ENCODE results near the gene RINT1.

RINT1 gene

DNA sequence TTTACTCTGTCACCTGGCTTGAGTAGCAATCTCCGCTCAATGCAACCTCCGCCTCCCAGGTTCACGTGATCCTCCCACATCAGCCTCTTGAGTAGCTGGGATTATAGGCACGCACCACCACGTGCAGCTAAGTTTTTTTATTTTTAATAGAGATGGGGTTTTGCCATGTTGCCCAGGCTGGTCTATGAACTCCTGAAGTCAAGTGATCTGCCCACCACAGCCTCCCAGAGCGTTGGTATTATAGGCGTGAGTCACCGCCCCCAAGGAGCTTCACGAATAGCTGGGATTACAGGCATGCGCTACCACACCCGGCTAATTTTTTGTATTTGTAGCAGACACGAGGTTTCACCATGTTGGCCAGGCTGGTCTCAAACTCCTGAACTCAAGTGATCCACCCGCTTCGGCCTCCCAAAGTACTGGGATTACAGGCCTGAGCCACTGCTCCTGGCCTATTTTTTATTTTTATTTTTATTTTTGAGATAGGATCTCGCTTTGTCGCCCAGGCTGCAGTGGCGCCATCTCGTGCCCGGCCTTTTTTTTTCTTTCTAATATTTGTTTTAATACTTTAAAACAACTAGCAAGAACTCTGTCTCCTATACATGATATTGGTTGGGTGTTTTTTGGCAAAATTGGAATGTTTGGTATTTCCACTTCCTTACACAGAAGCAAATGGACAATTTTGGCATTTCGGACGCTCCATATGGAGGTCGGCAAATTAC, 48.2 kb downstream of the RINT1 start:
- DNase-seq (ENCODE audit: extremely low read depth, insufficient read length), result no peak
- TF ChIP-seq, protein P1, sequence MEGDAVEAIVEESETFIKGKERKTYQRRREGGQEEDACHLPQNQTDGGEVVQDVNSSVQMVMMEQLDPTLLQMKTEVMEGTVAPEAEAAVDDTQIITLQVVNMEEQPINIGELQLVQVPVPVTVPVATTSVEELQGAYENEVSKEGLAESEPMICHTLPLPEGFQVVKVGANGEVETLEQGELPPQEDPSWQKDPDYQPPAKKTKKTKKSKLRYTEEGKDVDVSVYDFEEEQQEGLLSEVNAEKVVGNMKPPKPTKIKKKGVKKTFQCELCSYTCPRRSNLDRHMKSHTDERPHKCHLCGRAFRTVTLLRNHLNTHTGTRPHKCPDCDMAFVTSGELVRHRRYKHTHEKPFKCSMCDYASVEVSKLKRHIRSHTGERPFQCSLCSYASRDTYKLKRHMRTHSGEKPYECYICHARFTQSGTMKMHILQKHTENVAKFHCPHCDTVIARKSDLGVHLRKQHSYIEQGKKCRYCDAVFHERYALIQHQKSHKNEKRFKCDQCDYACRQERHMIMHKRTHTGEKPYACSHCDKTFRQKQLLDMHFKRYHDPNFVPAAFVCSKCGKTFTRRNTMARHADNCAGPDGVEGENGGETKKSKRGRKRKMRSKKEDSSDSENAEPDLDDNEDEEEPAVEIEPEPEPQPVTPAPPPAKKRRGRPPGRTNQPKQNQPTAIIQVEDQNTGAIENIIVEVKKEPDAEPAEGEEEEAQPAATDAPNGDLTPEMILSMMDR (IDR thresholded peaks at IDR 0.05; ENCODE audit: insufficient read depth, low read length, poor library complexity, severe bottlenecking), result no peak
- Histone ChIP-seq H3K36me3 (ENCODE audit: control insufficient read depth, insufficient read depth, low read length) (no peaks in the 10 kb centered on the region), H3K27me3 (replicated peaks; ENCODE audit: control insufficient read depth, insufficient read depth, low read length) (no peaks in the 10 kb centered on the region), H3K4me3 (replicated peaks; ENCODE audit: low read depth, low read length) (no peak overlapping the region)

DNA sequence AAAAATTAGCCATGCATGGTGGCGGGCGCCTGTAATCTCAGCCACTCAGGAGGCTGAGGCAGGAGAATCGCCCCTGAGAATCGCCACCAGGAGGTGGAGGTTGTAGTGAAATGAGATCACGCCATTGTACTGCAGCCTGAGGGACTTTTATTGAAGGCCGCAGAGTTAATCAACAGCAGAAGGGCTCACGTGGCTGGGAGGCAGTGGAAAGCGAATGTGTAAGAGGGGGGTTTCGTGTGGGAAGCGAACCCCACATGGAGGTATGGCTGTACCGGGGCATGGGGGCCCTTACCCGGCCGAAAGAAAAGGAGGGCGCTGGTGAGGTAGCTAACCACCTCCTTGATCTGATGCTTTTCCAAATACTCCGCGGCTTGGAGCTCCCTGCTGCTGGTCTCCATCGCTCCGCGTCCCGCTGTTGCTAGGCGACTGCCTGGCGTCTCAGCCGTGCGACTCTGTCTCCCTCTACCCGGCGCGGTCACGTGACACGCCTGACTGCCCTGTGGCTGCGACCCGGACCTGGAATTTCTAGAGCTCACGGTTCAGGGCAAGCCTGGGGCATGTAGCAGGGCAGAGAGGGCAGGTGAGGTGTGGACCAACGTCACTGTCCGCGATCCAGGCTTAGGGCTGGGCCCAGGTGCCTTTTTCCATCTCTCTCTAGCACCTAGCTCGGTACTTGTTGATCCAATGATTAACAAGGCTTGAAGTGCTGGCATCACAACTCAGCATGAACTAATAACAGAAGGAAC, 49.2 kb downstream of the RINT1 start, which contains the start of gene EFCAB10:
EFCAB10 (minus strand) TSS at position 428 of the 746 bp plus-strand sequence; CDS start at position 398, 30 bp downstream.
- DNase-seq (ENCODE audit: extremely low read depth, insufficient read length), result peak; percentile 65
- TF ChIP-seq, protein P1 (IDR thresholded peaks at IDR 0.05; ENCODE audit: insufficient read depth, low read length, poor library complexity, severe bottlenecking), result no peak
- Histone ChIP-seq H3K36me3 (ENCODE audit: control insufficient read depth, insufficient read depth, low read length) (no peaks in the 10 kb centered on the region), H3K27me3 (replicated peaks; ENCODE audit: control insufficient read depth, insufficient read depth, low read length) (no peaks in the 10 kb centered on the region), H3K4me3 (replicated peaks; ENCODE audit: low read depth, low read length) (peak within 1 kb of the TSS; percentile 52)

DNA sequence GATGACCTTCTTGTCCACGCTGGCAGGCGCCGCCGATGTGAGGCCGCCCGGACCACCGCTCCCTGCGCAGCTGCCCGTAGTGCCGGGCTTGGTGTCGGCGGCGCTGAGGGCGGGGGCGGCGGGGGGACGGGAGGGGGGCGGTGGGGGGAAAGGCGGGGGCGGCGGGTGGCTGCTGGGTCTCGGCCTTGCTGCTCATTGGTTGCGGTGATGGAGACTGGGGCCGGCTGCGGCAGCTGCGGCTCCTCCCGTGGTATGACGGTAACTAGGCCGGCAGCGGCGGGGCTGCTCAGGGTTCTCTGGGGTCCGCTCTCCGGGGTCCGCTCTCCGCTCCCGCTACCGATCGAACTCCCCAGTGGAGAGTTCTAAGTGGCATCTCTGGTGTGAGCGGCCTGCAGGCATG, 51.1 kb downstream of the RINT1 start:
- Histone ChIP-seq H3K36me3 (ENCODE audit: control insufficient read depth, insufficient read depth, low read length) (no peaks in the 10 kb centered on the region), H3K4me3 (replicated peaks; ENCODE audit: low read depth, low read length) (no peak overlapping the region), H3K27me3 (replicated peaks; ENCODE audit: control insufficient read depth, insufficient read depth, low read length) (no peaks in the 10 kb centered on the region)
- DNase-seq (ENCODE audit: extremely low read depth, insufficient read length), result no peak
- TF ChIP-seq, protein P1 (IDR thresholded peaks at IDR 0.05; ENCODE audit: insufficient read depth, low read length, poor library complexity, severe bottlenecking), result no peak

DNA sequence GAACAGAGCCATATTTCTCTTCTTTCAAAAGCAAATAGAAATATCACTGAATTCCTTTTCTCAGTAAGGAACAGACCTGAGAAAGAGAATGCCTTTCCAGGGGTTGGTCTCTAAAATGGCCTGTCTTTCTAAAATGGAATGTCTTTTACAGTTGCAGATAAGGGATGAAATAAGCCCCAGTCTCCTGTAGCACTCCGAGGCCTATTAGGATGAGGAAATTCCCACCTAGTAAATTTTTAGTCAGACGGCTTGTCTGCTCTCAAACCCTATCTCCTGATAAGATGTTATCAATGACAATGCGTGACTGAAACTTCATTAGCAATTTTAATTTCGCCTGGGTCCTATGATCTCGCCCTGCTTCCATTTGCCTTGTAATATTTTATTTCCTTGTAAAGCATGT, 52.2 kb downstream of the RINT1 start:
- Histone ChIP-seq H3K27me3 (replicated peaks; ENCODE audit: control insufficient read depth, insufficient read depth, low read length) (no peaks in the 10 kb centered on the region), H3K4me3 (replicated peaks; ENCODE audit: low read depth, low read length) (no peak overlapping the region), H3K36me3 (ENCODE audit: control insufficient read depth, insufficient read depth, low read length) (no peaks in the 10 kb centered on the region)
- TF ChIP-seq, protein P1 (IDR thresholded peaks at IDR 0.05; ENCODE audit: insufficient read depth, low read length, poor library complexity, severe bottlenecking), result no peak
- DNase-seq (ENCODE audit: extremely low read depth, insufficient read length), result no peak

DNA sequence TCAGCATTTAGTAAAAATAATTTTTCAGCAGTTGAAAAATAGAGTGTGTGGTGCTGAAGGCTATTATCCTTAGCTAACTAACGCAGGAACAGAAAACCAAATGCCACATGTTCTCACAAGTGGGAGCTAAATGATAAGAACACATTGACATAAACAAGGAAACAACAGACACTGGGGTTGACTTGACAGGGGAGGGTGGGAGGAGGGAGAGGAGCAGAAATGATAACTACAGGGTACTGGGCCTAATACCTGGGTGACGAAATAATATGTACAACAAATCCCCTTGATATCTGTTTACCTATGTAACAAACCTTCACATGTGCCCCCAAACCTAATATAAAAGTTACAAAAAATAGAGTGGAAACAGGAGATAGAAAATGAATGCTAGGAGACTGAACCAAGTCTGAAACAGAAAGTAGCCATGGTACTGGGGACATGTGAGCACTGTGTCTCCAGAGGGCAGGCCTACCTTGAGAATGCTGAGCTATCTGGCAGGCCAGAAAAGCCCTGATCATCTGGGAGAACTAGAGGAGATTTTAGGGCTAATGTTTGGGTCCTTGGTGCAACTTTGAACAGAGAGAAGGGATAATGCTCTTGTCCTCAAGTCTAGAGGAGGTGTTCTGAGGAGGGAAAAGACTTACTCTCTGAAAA, 54.0 kb downstream of the RINT1 start:
- Histone ChIP-seq H3K36me3 (ENCODE audit: control insufficient read depth, insufficient read depth, low read length) (no peaks in the 10 kb centered on the region), H3K27me3 (replicated peaks; ENCODE audit: control insufficient read depth, insufficient read depth, low read length) (no peaks in the 10 kb centered on the region), H3K4me3 (replicated peaks; ENCODE audit: low read depth, low read length) (no peak overlapping the region)
- DNase-seq (ENCODE audit: extremely low read depth, insufficient read length), result no peak
- TF ChIP-seq, protein P1 (IDR thresholded peaks at IDR 0.05; ENCODE audit: insufficient read depth, low read length, poor library complexity, severe bottlenecking), result no peak

All from GM06990 (cell line).